GM19468 (cell line): Measurements from ENCODE around the gene SUGP1.

ENCODE experiments used
- ATAC-seq: cut with Tn5 transposase; IDR thresholded peaks from one replicate; pipeline ENCODE4 v1.9.1; 2021; ENCODE audit warnings: mild to moderate bottlenecking, moderate library complexity, moderate number of reproducible peaks; ENCODE audit not compliant: unreplicated experiment; ENCODE audit errors: extremely low read depth

Gene SUGP1

DNA sequence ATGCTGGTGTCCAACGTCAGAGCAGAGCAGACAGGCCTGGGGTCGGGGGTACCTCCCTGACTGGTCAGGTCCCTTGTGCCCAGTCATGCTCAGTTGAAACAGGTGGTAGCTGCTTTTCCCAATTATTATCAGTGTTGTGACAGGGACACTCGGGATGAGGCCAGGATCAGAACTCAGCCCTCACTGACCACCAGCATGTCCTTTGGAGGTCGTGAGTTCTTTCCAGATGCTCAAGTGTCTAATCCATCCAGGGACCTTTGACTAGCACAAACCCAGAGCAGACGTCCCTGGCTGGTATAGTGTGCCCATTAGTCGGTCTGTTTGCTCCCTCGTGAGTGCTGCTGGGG is 22.7 kb upstream of the SUGP1 start:
- no peak for ATAC-seq

GRCh38 chr19:19342086-19343015 is 22.0 kb upstream of the SUGP1 start:
- no peak for ATAC-seq

DNA sequence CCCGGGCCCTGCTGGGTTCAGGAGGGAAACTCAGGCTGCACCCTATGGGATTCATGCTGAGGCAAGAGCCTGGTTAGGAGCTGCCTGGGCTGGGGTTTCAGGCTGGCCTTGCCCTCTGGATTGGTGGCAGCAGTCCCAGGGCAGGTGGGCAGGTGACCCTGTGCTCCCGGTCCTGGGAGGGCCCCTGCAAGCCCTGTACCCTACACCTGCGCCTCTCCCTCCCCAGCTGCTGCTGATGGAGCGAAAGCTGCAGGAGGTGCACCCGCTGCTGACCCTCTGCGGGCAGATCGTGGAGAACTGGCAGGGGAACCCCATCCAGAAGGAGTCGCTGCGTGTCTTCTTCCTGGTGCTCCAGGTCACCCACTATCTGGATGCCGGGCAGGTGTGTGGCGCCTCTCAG is 20.7 kb upstream of the SUGP1 start:
- ATAC-seq, result no peak

DNA sequence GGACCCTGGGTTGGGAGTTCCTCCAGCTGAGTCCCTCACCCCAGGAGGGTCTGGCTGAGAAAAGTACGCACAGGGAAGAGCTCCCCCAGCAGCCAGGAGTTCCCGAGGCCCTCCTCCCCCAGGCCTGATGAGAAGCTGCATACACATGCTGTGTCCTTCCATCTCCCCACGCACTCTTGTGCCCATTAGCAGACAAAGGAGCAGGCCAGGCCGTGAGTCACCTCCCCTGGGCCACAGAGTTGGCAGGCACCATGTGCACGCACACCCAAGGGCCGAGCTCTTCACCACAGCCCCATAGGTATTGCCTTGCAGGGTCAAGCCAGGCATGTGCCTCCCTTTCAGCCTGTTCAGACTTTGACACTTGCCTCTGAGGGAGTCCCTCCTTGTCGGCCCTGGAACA is 17.8 kb upstream of the SUGP1 start:
- no peak for ATAC-seq

- no peak for ATAC-seq
Observed at GRCh38 chr19:19337120-19337519, 16.8 kb upstream of the SUGP1 start.

DNA sequence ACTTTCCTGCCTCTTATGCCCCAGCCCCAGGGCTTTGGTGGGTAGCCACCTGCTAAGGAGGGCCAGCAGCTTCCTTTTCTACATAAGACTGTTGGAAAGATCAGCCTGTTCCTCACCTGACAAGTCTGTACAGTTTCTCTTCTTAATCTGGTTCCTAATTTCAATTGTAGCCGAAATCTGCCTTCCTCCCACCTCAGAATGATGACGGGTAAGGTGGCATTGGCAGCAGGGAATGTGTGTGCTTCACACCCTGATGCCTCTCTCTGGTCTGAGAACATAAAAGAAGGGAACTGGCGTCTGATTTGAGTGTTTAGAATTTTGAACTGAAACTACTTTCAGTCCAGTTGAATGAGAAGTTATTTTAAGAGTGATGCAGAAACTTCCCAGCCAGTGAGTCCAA is 16.3 kb upstream of the SUGP1 start:
- no peak for ATAC-seq

DNA sequence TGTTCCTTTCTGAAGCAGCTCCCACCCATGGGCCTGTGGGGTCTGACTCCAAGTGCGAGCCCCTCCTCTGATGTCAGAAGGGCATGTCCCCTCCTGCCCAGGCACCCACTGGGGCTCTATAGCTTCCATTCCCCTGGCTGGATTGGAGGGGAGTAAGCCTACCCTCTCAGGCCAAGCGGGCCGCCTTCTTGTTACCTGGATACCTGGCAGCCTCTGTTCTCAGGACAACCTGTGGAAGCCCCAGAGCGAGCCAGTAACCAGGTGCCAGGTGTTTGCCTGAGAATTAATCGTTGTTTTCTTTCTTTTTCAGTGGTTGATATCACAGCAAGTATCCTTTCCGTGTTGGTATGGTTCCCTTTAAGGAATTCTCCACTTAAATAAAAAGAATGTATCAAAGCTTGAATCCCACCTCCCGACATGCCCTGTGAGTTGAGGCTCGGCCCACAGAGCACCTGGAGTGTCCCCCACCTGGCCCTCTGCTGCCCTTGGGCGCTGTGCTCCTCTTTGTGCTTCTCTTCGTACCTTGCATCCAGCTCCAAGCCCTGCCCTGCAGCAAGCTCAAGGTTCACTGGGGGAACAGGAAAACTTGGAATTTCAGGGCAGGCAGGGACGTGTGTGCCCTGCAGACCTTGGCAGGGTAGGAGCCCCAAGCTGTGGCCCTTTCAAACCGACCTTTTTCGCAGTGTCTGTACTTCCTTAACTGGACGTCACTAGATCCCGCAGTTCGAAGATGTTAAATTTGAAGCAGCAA is 15.3 kb upstream of the SUGP1 start:
- no peak for ATAC-seq

DNA sequence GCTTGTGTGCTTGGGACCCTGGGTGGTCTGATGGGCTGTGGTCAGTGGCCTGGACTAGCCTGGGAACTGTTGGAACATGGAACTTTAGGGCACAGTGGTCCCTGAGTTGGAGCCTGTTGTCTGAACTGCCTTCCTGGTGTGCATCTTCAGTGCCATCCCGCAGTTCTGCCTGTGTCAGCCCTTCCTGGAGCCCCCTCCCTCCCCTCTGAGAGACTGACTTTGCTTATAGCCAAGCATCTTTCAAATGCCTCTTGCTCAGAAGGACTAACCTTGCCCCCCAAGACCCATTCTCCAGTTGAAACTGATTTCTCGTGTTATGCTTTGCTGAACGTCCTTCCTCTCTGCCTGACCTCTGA is 14.7 kb upstream of the SUGP1 start:
- no peak for ATAC-seq

DNA sequence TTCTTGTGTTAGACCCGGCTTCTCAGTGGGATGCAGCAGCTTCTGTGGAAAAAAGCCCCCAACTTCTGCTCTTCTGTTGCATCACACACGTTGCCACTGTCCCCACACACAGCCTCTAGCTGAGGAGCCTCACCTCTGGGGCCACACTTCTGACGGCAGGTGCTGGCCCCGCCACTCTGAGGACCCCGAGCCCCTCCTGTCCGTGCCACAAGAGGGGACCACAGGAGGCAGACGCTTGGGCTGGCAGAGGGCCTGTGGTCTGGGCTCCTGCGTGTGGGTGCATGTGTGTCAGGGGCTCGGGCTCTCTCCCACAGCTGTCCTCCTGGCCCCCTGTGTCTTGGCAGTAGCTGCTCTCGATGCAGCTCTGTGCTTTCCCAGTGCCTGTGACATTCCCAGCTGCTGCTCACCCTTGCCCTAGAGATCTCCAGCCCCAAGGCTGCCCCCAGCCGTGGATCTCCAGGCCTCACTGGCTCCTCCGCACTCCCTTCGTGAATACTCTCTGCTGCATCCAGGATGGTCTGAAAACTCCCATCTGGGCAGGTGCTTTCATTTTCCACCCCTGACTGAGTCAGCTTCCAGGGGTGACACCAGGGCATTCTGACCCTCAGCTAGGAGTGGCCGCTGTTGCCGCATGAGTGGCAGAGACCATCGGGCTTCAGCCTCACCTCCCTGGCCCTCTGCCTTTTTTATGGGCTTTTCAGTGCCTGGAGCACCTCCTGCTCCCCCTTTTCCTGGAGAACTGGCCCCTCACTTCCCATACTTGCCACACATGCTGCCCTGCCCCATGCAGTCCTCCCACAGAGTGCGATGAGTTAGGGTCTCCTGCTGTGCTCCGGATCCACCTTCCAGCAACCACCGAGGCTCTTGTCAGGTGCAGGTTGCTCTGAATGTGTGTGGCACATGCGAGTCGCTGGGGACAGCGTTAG is 14.0 kb upstream of the SUGP1 start:
- no peak for ATAC-seq

DNA sequence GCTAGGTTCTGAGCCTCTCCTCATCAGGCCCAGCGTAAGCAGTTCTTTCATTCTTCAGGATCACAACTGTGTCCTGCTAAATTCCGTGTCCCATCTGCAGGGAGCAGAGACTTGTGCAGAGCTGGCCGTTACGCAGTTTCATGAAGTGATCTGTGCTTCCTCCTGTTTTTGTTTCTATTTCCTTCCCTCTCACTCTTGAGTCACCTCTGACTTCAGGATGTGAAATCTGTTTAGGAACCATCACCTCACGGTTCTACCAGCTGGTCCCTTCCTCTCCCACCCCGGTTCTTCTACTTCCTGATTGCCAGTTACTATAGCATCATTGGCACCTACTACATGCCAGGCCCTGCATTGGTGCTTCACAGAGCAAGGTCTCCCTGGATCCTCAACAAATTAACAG is 8.8 kb upstream of the SUGP1 start:
- ATAC-seq, result no peak

DNA sequence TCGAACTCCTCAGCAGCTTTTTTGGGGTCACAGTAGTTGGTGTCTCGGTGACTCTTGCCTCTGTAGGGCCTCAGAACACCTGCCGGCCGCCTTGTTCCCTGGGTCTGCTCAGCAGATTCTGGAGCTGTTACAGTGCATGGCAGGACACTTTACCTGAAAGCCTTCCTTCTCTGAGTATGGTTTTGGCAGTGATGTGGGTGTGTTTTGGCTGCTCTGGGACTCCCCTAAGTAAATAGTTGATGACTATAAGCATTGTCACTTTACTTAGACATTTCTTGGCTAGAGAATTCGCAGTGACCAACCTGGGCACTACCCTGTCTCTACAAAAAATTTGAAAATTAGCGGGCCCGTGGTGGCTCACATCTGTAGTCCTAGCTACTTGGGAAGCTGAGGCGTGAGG is 7.4 kb upstream of the SUGP1 start:
- ATAC-seq, result no peak

- ATAC-seq, result no peak
Observed at GRCh38 chr19:19324059-19324770, 3.9 kb upstream of the SUGP1 start.

DNA sequence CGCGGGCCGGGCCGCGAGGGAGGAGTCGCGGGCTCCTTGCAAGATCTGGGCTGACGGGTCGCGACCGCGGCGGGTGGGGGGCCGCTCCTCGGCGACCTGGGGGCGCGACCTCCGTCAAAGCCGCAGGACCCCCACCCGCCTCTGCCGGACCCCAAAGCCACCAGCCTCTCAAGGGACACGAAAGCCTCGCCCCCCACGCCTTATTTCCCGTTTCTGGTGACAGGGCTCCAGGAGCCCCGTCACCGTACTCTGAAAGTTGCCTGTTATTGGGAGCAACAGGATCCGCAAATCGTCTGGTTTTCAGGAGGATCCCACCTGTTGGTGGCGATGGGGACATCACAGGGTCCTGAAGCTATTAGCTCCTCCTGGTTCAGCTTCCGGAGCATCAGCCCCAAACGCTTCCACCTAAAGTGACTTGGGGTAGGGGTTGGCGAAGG is 850 bp upstream of the SUGP1 start:
- no peak for ATAC-seq

DNA sequence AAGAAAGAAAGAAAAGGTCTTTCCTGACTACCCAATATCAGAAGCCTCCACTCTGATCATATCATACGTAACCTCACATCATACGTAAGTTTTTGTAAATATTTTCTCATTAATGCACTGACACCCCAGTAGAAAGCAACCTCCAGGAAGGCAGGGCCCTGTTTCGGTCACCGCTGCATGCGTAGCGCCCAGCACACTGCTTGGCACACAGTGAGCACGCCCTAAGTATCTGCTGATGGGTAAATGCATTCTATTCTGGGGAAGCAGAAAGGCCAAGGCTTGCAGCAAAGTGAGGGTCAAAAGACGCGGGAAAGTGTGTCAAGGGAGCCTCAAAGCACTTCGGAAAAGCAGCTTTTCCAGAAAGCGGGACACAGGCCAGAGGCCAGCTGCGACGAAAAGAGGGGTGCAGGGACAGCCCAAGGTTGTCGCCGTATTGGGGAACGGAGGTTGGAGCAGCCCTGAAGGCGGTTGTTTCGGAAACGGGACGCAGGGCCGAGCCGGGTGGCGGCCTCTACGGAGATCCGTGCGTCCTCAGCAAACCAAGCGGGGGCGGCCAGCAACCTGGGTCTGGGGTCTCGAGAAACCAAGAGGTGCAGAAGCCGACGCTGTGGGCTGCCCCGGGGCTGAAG is 463 bp downstream of the SUGP1 start:
- ATAC-seq, result no peak

DNA sequence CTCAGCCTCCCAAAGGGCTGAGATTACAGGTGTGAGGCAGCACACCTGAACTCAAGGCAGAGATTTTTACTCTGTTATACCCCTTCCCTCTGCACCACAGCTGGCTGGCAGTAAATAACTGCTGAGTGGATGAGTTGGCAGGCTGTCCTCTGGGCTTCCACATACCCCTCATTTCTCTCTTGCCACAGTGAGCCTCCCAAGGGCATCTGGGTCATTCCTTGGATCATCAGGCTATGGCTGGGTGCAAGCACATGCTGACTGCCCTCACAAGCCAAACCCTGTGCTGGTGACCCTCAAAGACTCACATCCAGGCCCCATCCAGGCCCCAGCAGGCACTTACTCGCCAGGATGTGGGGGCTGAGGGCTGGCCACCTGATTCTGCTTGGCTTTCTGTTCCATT is 4.2 kb downstream of the SUGP1 start:
- ATAC-seq, result no peak

DNA sequence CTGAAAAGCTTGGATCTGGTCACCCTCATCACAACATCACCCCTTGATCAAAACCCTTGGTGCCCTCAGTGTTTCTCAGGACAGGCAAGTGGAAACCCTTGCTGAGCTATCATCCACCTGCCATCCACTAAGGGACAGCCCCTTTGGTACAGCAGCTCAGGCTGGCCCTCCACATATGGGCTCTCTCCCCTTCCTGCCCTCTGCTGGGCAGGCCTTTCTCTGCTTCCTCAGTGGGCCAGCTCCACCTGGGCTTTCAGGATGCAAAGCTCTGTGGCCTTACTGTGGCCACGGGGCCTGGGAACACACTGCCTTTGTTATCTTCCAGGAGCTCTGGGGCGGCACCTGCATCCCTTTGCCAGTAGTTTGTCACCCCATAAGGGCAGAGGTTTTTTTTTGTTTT is 4.9 kb downstream of the SUGP1 start:
- ATAC-seq, result no peak

GRCh38 chr19:19308373-19308772 is 11.9 kb downstream of the SUGP1 start:
- no peak for ATAC-seq

GRCh38 chr19:19306191-19306590 is 14.1 kb downstream of the SUGP1 start:
- ATAC-seq, result no peak

DNA sequence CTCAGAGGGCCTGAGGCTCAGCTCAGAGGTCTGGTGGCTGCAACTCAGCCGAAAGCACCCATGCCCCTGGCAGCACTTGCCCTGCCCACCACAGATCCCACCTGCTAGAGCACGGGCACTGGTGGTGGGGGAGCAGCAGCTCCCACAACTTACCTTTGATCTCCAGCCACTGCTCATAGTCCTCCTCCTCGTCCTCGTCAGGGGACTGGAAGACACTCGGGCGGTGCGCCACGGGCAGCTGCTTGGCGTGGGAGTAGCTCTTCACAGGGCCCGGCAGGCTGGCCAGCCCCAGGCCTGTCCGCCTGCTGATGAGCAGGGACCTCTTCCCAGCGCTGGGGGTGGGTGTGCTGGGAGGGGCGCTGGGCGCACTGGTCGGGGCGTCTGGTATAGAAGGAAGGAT is 14.6 kb downstream of the SUGP1 start:
- no peak for ATAC-seq

DNA sequence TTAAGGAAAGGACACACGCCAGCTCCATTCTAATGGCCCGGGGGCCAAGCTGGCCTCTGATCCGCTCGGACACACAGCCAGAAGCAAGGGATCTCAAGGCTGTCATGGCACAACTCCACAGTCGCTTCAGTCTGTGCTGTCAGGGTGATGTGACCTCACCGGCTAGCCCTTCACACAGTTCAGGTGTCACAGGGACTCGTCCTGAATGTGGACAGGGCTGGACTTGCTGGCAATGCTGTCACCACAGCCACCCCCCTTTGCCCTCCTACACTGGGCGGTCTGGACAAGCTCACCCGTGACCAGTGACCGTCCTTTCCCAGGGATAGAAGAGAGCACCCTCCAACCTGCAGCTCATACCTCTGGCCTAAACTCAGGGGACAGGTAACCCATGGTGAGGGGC is 15.2 kb downstream of the SUGP1 start:
- no peak for ATAC-seq
